HuH-7.5 (cell line): ENCODE results near the gene ACSL6.
"Not testable (repeated sequence)": the region's sequence is repeated elsewhere in the genome, so short reads cannot be mapped to it uniquely, and the experiment has no call there.

Experiments
- DNase-seq: peaks from one replicate; pipeline ENCODE4 v3.0.0; 2011; ENCODE audit warnings: low spot score

Gene ACSL6

DNA sequence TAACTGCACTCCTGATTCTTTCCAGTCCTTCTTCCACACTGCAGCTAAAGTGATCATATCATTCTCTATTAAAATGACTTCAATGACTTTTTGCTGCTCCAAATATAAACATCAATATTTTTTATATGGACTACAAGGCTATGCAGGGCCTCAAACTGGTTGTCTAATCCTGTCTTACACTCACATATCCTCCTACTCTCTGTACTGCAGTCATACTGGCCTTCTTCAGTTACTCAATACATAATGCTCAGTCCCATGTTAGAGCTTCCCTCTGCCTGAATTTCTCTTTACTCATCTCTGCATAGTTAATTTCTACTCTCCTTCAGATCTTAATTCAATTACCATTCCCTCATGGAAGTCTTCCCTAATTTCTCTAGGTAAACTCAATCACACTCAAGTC lies 69.4 kb downstream of the ACSL6 start:
- DNase-seq = no peak

DNA sequence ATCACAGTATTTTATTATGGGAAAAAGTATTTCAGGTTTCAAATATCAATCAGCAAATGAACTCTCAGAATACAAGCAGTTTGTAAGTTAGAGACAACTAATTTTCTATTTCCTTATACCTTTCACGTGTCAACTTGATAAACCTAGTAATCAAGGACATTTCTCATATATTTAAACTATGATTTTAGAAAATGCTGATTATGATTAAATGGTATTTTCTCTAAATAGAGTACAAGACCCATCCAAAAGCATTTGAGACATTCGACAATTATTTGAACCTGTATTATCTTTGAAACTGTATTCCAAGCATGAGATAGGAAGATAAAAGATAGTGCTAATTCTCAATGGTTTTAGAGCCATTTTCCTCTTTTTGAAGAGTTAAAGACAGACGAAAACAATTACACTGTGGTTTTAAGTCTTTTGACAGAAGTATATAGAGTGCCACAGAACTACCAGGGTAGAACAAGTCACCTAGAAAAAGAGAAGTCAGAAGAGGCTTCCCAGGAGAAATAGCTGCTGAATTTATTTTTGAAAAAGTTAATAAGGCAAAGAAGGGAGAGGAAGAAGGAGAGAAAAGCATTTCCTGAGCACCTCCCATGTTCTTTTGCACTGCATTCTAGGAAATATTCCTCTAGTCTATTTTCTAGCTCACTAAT lies 71.6 kb downstream of the ACSL6 start:
- DNase-seq = no peak

GRCh38 chr5:131932235-131932634 lies 79.2 kb downstream of the ACSL6 start:
- DNase-seq = no peak

DNA sequence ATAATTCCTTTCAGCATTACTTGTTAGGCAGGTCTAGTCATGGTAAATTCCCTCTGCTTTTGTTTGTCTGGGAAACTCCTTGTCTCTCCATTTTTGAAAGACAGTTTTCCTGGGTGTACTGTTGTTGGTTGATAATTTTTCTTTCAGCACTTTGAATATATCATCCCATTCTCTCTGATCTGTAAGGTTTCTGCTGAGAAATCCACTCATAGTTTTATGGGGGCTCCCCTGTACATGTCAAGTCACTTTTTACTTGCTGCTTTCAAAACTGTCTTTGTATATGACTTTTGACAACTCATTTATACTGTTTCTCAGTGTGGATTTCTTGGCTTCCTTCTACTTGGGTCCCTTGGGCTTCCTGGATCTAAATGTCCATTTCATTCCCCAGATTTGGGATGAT lies 82.5 kb downstream of the ACSL6 start:
- DNase-seq = no peak

GRCh38 chr5:131926168-131926567 lies 85.3 kb downstream of the ACSL6 start:
- DNase-seq = no peak

DNA sequence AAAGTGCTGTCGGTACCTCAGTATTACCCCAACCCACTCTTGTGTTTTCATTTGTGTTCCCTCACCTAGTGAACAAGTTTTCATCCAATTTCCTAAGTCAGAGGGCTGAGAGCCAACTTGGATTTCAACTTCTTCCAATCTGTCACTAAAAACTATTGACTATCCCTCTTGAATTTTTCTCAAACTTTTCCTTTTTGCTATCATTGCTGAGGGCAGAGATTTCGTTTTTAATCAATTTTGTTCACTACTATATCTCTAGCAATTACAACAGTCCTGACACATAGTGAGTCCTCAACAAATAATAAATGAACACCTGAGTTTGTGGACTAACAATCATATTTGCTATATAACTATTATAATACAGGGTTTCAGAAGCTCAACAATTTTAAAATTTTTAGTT lies 95.0 kb downstream of the ACSL6 start:
- no peak for DNase-seq

DNA sequence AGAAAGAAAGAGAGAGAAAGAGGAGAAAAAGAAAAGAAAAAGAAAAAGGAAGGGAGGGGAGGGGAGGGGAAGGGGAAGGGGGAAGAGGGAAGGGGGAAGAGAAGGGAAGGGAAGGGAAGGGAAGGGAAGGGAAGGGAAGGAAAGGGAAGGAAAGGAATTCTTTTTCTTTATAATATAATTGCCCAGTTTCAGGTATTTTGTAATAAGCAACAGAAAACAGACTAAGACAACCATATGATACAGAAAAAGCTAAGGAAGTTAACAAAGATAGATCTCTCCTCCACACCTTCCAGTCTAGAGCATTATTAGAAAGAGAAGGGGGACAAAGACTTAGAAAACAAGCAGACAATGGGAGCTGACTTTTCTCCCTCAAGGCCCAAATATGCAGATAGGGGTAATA lies 97.0 kb downstream of the ACSL6 start:
- DNase-seq = no peak

GRCh38 chr5:131913603-131914002 lies 97.9 kb downstream of the ACSL6 start:
- no peak for DNase-seq

DNA sequence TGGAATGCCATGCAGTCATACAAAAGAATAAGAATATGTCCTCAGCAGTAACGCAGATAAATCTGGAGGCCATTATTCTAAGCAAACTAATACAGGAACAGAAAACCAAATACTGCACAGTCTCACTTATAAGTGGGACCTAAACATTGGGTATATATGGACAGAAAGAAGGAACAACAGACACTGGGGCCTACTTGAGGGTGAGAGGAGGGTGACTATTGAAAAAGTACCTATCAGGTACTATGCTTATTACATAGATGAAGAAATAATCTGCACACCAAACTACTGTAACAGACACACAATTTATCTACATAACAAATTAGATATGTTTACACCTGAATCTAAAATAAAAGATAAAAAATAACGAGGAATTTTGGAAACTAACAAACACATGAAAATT lies 104.8 kb downstream of the ACSL6 start:
- DNase-seq = no peak

GRCh38 chr5:131902266-131902665 lies 109.2 kb downstream of the ACSL6 start:
- not testable (repeated sequence) for DNase-seq
